Measurements from ENCODE around the gene ABCC1.

ABCC1 gene

DNA sequence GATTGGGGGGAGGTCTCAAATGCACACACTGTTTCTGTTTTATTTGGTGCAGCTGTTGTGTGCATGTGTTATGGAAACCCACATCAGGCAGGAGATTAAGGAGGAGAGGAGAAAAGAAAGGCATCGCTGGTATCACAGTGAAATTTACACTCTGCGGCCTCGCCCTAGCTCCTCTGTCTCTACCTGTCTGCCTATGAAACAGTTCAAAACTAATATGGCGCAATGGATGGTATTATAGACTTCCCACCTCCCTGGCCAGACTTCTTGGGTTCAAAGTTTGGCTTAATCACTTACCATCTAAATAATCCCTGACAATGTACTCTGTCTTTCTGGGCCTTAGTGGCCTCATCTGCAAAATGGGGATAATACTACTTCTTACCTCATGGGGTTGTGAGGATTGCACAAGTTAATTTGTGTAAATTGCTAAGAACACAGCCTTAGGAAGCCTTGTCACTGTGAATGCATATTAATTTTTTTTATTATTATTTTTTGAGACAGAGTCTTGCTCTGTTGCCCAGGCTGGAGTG is 1.4 kb upstream of the ABCC1 start:
- Histone ChIP-seq H3K9ac (ENCODE audit: low read depth, low read length) (no peak overlapping the region), H3K9me3 (ENCODE audit: control insufficient read depth, insufficient read depth, low read length) (no peaks in the 10 kb centered on the region), H3K27me3 (ENCODE audit: control insufficient read depth, insufficient read depth, low read length) (no peaks in the 10 kb centered on the region), H3K4me3 (ENCODE audit: low read depth, low read length) (no peak overlapping the region), H3K27ac (ENCODE audit: low read depth, low read length) (no peak overlapping the region), H3K4me1 (ENCODE audit: control insufficient read depth, insufficient read depth, low read length) (peaks cover 8% of the 10 kb centered on the region; the same call in 1 of the 2 replicates), H3K36me3 (ENCODE audit: control insufficient read depth, insufficient read depth, low read length) (no peaks in the 10 kb centered on the region)

DNA sequence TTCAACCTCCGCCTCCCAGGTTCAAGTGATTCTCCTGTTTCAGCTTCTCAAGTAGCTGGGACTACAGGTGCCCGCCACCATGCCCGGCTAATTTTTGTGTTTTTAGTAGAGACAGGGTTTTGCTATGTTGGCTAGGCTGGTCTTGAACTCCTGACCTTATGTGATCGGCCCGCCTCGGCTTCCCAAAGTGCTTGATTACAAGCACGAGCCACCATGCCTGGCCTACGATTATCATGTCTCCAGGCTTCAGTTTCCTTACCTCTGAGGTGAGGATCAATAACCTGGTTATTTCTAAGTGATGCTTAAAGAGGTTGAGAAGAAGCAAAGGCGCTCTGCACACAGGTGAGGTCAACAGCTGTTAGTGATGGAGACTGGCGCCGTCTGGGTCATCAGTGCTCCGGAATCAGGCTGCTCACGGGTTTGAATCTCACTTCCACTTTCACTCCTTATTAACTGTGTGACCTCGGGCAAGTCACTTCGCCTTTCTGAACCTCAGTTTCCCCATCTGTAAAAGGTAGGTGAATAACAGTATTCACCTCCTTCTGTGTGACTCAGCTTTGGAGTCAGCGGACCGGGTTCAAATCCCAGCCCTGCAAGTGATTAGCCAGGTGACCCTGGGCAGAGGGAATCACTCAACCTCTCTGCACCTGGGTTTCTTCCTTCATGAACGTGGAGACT is 745 bp upstream of the ABCC1 start:
- no peaks in the 10 kb centered on the region for H3K36me3 ChIP-seq (ENCODE audit: control insufficient read depth, insufficient read depth, low read length)
- H3K9me3 ChIP-seq (ENCODE audit: control insufficient read depth, insufficient read depth, low read length): no peaks in the 10 kb centered on the region
- H3K4me3 ChIP-seq (ENCODE audit: low read depth, low read length): peak overlapping the region; percentile 68
- H3K9ac ChIP-seq (ENCODE audit: low read depth, low read length): peak overlapping the region; percentile 44
- no peak overlapping the region for H3K27ac ChIP-seq (ENCODE audit: low read depth, low read length)
- H3K27me3 ChIP-seq (ENCODE audit: control insufficient read depth, insufficient read depth, low read length): no peaks in the 10 kb centered on the region
- peaks cover 8% of the 10 kb centered on the region; the same call in 1 of the 2 replicates for H3K4me1 ChIP-seq (ENCODE audit: control insufficient read depth, insufficient read depth, low read length)

DNA sequence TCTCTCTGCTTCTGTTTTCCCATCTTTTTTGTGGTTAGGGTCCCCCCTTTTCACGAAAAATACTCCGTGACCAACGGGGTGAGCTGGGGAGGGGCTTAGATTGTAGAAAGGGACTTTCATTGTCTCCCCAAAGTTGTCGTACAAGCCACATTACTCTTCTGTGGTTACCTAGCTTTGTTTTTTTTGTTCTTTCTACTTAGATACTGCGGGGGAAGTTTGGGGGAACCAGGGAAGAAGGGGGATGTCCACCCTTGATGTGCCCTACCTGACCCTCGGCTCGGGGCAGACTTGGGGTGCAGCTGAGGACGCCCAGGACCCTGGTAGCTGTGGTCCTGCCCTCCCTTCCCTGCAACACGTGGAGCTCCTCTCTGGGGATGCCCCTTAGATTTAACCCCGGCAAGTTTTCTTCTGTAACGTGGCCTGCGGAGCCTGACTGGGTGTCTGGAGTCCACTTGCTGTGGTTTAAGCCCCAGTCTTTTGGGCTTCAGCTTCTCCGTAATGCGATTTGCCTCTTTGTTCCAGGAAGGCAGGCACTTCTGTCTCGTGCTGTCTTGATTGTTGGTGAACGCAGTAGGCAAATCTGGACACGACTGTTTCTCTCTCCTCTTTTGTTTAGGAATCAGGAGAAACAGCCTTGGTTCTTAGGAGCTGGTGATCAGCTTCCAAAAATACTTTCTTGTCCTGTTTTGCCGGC is 892 bp downstream of the ABCC1 start:
- no peaks in the 10 kb centered on the region for H3K9me3 ChIP-seq (ENCODE audit: control insufficient read depth, insufficient read depth, low read length)
- peak overlapping the region; percentile 54 for H3K27ac ChIP-seq (ENCODE audit: low read depth, low read length)
- H3K27me3 ChIP-seq (ENCODE audit: control insufficient read depth, insufficient read depth, low read length): no peaks in the 10 kb centered on the region
- peak overlapping the region; percentile 86 for H3K9ac ChIP-seq (ENCODE audit: low read depth, low read length)
- no peaks in the 10 kb centered on the region for H3K36me3 ChIP-seq (ENCODE audit: control insufficient read depth, insufficient read depth, low read length)
- peaks cover 8% of the 10 kb centered on the region; the same call in 1 of the 2 replicates for H3K4me1 ChIP-seq (ENCODE audit: control insufficient read depth, insufficient read depth, low read length)
- H3K4me3 ChIP-seq (ENCODE audit: low read depth, low read length): peak overlapping the region; percentile 95

DNA sequence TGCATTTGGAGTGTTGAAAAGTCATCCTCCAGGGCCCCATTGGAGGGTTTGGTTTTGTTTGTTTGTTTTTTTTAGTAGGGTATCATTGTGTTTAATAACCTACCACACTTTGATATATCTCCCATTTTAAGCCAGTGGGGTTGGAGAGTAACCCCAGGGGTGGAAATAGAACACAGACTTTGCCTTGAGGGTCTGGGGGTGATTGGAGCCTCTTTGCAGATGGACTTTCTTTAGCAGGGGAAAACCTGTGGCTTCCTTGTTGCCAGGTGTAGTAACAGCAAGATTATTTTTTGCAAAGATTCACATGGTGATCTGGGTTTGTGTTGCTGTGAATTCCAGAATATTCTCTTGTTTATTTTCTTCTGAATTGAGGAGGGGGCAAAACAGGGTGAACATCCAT is 1.5 kb downstream of the ABCC1 start:
- Histone ChIP-seq H3K9ac (ENCODE audit: low read depth, low read length) (peak overlapping the region; percentile 86), H3K27ac (ENCODE audit: low read depth, low read length) (peak overlapping the region; percentile 54)

DNA sequence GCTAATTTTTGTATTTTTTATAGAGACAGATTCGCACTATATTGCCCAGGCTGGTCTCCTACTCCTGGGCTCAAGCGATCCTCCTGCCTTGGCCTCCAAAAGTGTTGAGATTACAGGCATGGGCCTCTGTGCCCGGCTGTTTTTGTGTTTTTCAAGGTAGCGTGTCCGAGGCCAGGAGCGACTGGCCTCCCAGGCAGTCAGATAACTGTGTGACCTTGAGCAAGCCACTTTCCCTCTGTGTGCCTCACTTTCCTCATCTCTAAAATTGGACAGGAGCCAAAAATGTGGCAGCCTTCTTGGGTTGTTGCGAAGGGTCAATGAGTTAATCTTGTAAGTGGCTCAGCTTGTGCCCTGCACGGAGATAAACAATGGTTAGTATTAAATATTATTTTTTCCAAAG is 2.4 kb downstream of the ABCC1 start:
- Histone ChIP-seq H3K27me3 (ENCODE audit: control insufficient read depth, insufficient read depth, low read length) (no peaks in the 10 kb centered on the region), H3K9ac (ENCODE audit: low read depth, low read length) (no peak overlapping the region), H3K27ac (ENCODE audit: low read depth, low read length) (no peak overlapping the region), H3K9me3 (ENCODE audit: control insufficient read depth, insufficient read depth, low read length) (no peaks in the 10 kb centered on the region), H3K4me1 (ENCODE audit: control insufficient read depth, insufficient read depth, low read length) (peaks cover 12% of the 10 kb centered on the region; the same call in 1 of the 2 replicates), H3K4me3 (ENCODE audit: low read depth, low read length) (0 out of 2 replicates have a peak overlapping the region, but pooled peaks have one; percentile 16), H3K36me3 (ENCODE audit: control insufficient read depth, insufficient read depth, low read length) (no peaks in the 10 kb centered on the region)

More for the DNA sequence above, 1.5 kb downstream of the ABCC1 start:
- Histone ChIP-seq H3K36me3 (ENCODE audit: control insufficient read depth, insufficient read depth, low read length) (no peaks in the 10 kb centered on the region), H3K27me3 (ENCODE audit: control insufficient read depth, insufficient read depth, low read length) (no peaks in the 10 kb centered on the region), H3K9me3 (ENCODE audit: control insufficient read depth, insufficient read depth, low read length) (no peaks in the 10 kb centered on the region), H3K4me3 (ENCODE audit: low read depth, low read length) (peak overlapping the region; percentile 95), H3K4me1 (ENCODE audit: control insufficient read depth, insufficient read depth, low read length) (peaks cover 8% of the 10 kb centered on the region; the same call in 1 of the 2 replicates)

DNA sequence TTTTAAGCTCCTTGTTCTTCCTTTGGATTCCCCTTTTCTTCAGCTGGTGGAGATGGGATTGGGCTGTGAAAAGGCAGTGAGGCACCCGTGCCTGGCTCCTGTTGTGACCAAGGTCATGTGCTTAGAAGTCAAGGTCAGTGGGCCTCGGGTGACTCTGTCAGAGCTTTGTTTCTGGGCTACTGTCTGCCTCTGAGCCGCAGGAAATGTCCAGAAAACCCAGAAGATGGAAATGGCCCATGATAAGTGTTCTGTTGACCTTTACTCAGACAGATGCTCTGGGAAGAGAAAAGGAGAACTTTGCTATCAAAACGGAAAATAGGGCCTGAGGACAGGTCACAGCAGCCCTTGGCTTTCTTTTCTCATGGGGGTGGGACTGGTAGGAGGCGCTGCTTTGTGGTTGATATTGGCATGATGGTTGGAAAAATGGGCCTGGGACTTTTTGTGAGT is 2.9 kb downstream of the ABCC1 start:
- Histone ChIP-seq H3K27me3 (ENCODE audit: control insufficient read depth, insufficient read depth, low read length) (no peaks in the 10 kb centered on the region), H3K9ac (ENCODE audit: low read depth, low read length) (0 out of 2 replicates have a peak overlapping the region, but pooled peaks have one; percentile 38), H3K4me3 (ENCODE audit: low read depth, low read length) (0 out of 2 replicates have a peak overlapping the region, but pooled peaks have one; percentile 16), H3K9me3 (ENCODE audit: control insufficient read depth, insufficient read depth, low read length) (no peaks in the 10 kb centered on the region), H3K4me1 (ENCODE audit: control insufficient read depth, insufficient read depth, low read length) (peaks cover 12% of the 10 kb centered on the region; the same call in 1 of the 2 replicates), H3K36me3 (ENCODE audit: control insufficient read depth, insufficient read depth, low read length) (no peaks in the 10 kb centered on the region), H3K27ac (ENCODE audit: low read depth, low read length) (no peak overlapping the region)

DNA sequence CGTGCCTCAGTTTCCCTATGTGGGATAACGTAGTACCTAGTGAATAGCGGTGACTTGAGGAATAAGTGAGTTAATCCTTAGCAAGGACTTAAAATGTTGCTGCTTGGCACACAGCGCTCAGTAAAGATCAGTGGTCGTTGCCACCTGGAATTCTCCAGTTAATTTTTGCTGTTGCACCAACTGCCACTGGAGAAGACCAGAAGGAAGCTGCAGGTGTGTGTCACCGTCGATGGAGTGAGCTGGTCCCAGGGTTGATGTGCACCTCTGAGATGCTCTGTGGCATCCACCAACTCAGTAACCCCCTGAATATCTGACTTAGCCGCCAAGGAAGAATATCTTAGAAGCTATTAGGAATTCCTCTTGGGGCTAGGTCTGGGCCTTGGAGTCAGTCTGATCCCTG is 4.1 kb downstream of the ABCC1 start:
- peaks cover 12% of the 10 kb centered on the region; the same call in 1 of the 2 replicates for H3K4me1 ChIP-seq (ENCODE audit: control insufficient read depth, insufficient read depth, low read length)

DNA sequence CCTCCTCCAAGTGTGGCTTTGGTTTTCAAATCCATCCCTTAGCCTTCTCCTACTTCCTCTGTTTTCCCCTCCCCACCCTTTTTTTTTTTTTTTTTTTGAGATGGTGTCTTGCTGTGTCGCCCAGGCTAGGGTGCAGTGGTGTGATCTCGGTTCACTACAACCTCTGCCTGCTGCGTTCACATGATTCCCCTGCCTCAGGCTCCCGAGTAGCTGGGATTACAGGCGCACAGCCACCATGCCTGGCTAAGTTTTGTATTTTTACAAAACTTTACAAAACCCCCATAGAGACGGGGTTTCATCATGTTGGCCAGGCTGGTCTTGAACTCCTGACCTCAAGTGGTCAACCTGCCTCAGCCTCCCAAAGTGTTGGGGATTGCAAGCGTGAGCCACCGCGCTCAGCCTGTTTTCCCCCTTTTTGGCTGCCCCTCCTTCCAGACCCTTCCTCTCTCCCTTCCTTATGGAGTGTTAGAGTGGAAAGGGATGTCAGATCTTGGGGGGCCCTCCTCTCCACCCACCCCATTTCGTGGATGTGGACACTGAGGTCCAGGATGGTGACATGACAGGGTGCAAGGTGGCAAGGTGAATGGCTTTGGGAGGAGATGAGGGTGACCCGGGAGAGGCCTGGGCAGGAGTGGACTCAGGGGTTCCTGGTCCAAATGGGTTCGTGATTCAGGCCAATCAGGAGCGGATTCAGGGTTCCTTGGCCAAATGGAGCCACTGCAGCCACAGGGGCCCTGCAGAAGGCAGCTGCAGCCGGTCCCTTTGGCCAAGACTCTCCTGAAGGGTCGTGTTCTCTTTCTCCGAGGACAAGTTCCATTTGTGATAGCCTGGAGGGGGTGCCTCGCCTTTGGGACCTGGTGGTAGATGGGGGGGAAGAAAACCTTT is 4.8 kb downstream of the ABCC1 start:
- H3K9me3 ChIP-seq (ENCODE audit: control insufficient read depth, insufficient read depth, low read length): no peaks in the 10 kb centered on the region
- no peak overlapping the region for H3K9ac ChIP-seq (ENCODE audit: low read depth, low read length)
- H3K27ac ChIP-seq (ENCODE audit: low read depth, low read length): no peak overlapping the region
- H3K36me3 ChIP-seq (ENCODE audit: control insufficient read depth, insufficient read depth, low read length): no peaks in the 10 kb centered on the region
- no peaks in the 10 kb centered on the region for H3K27me3 ChIP-seq (ENCODE audit: control insufficient read depth, insufficient read depth, low read length)
- H3K4me3 ChIP-seq (ENCODE audit: low read depth, low read length): no peak overlapping the region
- H3K4me1 ChIP-seq (ENCODE audit: control insufficient read depth, insufficient read depth, low read length): peaks cover 14% of the 10 kb centered on the region; the same call in 1 of the 2 replicates

More for the DNA sequence above, 4.1 kb downstream of the ABCC1 start:
- Histone ChIP-seq H3K4me3 (ENCODE audit: low read depth, low read length) (no peak overlapping the region), H3K9ac (ENCODE audit: low read depth, low read length) (no peak overlapping the region), H3K27me3 (ENCODE audit: control insufficient read depth, insufficient read depth, low read length) (no peaks in the 10 kb centered on the region), H3K9me3 (ENCODE audit: control insufficient read depth, insufficient read depth, low read length) (no peaks in the 10 kb centered on the region), H3K27ac (ENCODE audit: low read depth, low read length) (no peak overlapping the region), H3K36me3 (ENCODE audit: control insufficient read depth, insufficient read depth, low read length) (no peaks in the 10 kb centered on the region)

DNA sequence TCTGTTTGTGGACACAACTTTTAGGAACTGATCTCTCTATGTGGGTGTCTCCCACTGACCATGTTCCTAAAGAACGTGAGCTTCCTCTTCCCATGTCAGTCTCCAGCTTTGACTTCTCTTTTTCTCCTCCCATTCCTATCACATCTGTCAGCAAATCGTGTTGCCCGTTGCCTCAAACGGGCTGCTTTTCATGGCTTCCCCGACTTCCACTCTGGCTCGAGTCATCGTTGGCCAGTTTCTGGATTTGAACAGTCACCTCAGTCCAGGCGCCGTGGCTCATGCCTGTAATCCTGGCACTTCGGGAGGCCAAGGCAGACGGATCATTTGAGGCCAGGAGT is 5.4 kb downstream of the ABCC1 start:
- H3K27me3 ChIP-seq (ENCODE audit: control insufficient read depth, insufficient read depth, low read length): no peaks in the 10 kb centered on the region

DNA sequence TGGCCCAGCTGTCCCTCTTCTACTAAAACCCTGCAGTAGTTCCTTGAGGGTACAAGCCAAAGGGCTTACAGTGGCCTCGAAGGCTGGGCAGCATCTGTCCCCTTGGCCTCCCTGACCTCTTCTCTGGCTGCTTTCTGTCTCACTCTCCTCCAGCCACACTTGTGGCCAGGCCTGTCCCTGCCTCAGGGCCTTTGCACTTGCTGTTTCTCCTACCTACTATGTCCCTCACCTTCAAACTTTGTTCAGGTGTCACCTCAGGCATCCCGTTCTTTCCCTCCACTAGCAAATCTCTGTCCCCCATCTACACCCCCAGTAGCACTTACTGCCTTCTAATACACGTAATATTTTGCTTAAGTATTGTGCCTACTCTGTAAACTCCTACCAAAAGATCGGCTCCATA is 6.0 kb downstream of the ABCC1 start:
- H3K4me3 ChIP-seq (ENCODE audit: low read depth, low read length): no peak overlapping the region
- H3K36me3 ChIP-seq (ENCODE audit: control insufficient read depth, insufficient read depth, low read length): no peaks in the 10 kb centered on the region
- no peak overlapping the region for H3K27ac ChIP-seq (ENCODE audit: low read depth, low read length)
- no peaks in the 10 kb centered on the region for H3K9me3 ChIP-seq (ENCODE audit: control insufficient read depth, insufficient read depth, low read length)
- no peaks in the 10 kb centered on the region for H3K27me3 ChIP-seq (ENCODE audit: control insufficient read depth, insufficient read depth, low read length)
- H3K9ac ChIP-seq (ENCODE audit: low read depth, low read length): no peak overlapping the region
- H3K4me1 ChIP-seq (ENCODE audit: control insufficient read depth, insufficient read depth, low read length): peaks cover 17% of the 10 kb centered on the region; the same call in 1 of the 2 replicates

More for the DNA sequence above, 5.4 kb downstream of the ABCC1 start:
- no peak overlapping the region for H3K9ac ChIP-seq (ENCODE audit: low read depth, low read length)
- no peak overlapping the region for H3K27ac ChIP-seq (ENCODE audit: low read depth, low read length)
- no peaks in the 10 kb centered on the region for H3K9me3 ChIP-seq (ENCODE audit: control insufficient read depth, insufficient read depth, low read length)
- no peak overlapping the region for H3K4me3 ChIP-seq (ENCODE audit: low read depth, low read length)
- no peaks in the 10 kb centered on the region for H3K36me3 ChIP-seq (ENCODE audit: control insufficient read depth, insufficient read depth, low read length)
- H3K4me1 ChIP-seq (ENCODE audit: control insufficient read depth, insufficient read depth, low read length): peaks cover 15% of the 10 kb centered on the region; the same call in 1 of the 2 replicates

Data from HUES48 (cell line).